Neutrophil (primary cell): ENCODE measurements around the gene TAS1R3.

Experiments
- H3K27ac ChIP-seq: fragments of 200-600 bp; sonication (generic); 2 replicates; pipeline ENCODE4 v1.5.1; 2016; ENCODE audit warnings: mild to moderate bottlenecking, moderate library complexity
- H3K27me3 ChIP-seq: fragments of 200-600 bp; sonication (generic); 2 replicates; pipeline ENCODE4 v1.6.0; 2016; ENCODE audit warnings: mild to moderate bottlenecking
- H3K36me3 ChIP-seq: fragments of 200-600 bp; sonication (generic); 2 replicates; pipeline ENCODE4 v1.5.1; 2017
- H3K4me1 ChIP-seq, 2 experiments: fragments of 200-600 bp in 1 of 2; sonication (generic) in 1 of 2; 1 replicate in 1 of 2; 2 replicates in 1 of 2; pipeline versions ENCODE4 v1.5.1 to v1.6.1; 2013 to 2016; ENCODE audit warnings: low read depth in 1 of 2, low read length in 1 of 2, mild to moderate bottlenecking in 1 of 2, moderate library complexity in 1 of 2; ENCODE audit not compliant: control insufficient read depth in 1 of 2, insufficient read depth in 1 of 2
- H3K4me3 ChIP-seq, 2 experiments: fragments of 200-600 bp in 1 of 2; sonication (generic) in 1 of 2; 1 replicate in 1 of 2; 2 replicates in 1 of 2; pipeline ENCODE4 v1.5.1; 2013 to 2016; ENCODE audit warnings: low read depth in 1 of 2, low read length in 1 of 2, mild to moderate bottlenecking in 1 of 2, moderate library complexity in 1 of 2
- H3K9me3 ChIP-seq: fragments of 200-600 bp; sonication (generic); 2 replicates; pipeline ENCODE4 v1.5.1; 2016
- CTCF ChIP-seq: fragments of 200-600 bp; sonication (generic); IDR thresholded peaks from 2 replicates; pipeline ENCODE4 v1.5.1; 2016; ENCODE audit warnings: antibody characterized with exemption

TAS1R3 gene

GRCh38 chr1:1331068-1331965 lies at the start of gene TAS1R3:
Gene TAS1R3, plus strand, starts transcription at chr1:1331280. Its CDS starts 66 bp downstream, at chr1:1331346.
- Histone ChIP-seq H3K9me3 (no peaks in the 10 kb centered on the region), H3K4me1 (peaks cover 3 to 7% of the 10 kb centered on the region in 2 experiments), H3K4me3 (no peak within 1 kb of the TSS), H3K27ac (no peak within 1 kb of the TSS), H3K27me3 (no peaks in the 10 kb centered on the region), H3K36me3 (peaks cover 29% of the 10 kb centered on the region)
- no peak for TF ChIP-seq CTCF

GRCh38 chr1:1281533-1282321 lies 49.4 kb upstream of the TAS1R3 start:
- no peaks in the 10 kb centered on the region for H3K36me3 ChIP-seq
- no peak overlapping the region for H3K27ac ChIP-seq
- no peak for TF ChIP-seq CTCF
- no peaks in the 10 kb centered on the region for H3K9me3 ChIP-seq
- no peaks in the 10 kb centered on the region for H3K4me1 ChIP-seq
- H3K4me3 ChIP-seq, result no peak overlapping the region
- peaks cover 4% of the 10 kb centered on the region for H3K27me3 ChIP-seq

- TF ChIP-seq CTCF, result no peak
- Histone ChIP-seq H3K36me3 (no peaks in the 10 kb centered on the region), H3K4me3 (no peak overlapping the region), H3K27me3 (peaks cover 4% of the 10 kb centered on the region), H3K9me3 (no peaks in the 10 kb centered on the region), H3K27ac (no peak overlapping the region), H3K4me1 (no peaks in the 10 kb centered on the region)
These were observed 48.1 kb upstream of the TAS1R3 start for GRCh38 chr1:1282998-1283397.

GRCh38 chr1:1283821-1284220 lies 47.3 kb upstream of the TAS1R3 start:
- Histone ChIP-seq H3K27me3 (peaks cover 4% of the 10 kb centered on the region), H3K4me3 (no peak overlapping the region), H3K9me3 (no peaks in the 10 kb centered on the region)

More at GRCh38 chr1:1283821-1284220, 47.3 kb upstream of the TAS1R3 start:
- Histone ChIP-seq H3K27ac (no peak overlapping the region), H3K36me3 (no peaks in the 10 kb centered on the region), H3K4me1 (no peaks in the 10 kb centered on the region)
- no peak for TF ChIP-seq CTCF
